CD14-positive monocyte (primary cell): Measurements from ENCODE around the gene FAF1. TPM values are rescaled to one million over a fixed set of nuclear protein-coding genes. Genes with fewer than 3 reads are reported as not detected.

Experiments
- DNase-seq, 3 donors: peaks; one replicate each; pipeline ENCODE4 v3.0.0-alpha.2; 2011 to 2022
- H2AFZ ChIP-seq: 2 replicates; pipeline ENCODE4 v1.6.0; 2012; ENCODE audit warnings: mild to moderate bottlenecking, low read depth, low read length, inconsistent platforms; ENCODE audit not compliant: insufficient read depth, poor library complexity, severe bottlenecking
- H3K27ac ChIP-seq, 2 donors: 1 replicate in 1 of 2; 2 replicates in 1 of 2; pipeline ENCODE4 v1.5.1; 2012 to 2013; ENCODE audit warnings: low read length in 2 of 2, control low read depth in 1 of 2, inconsistent platforms in 1 of 2, low read depth in 1 of 2, mild to moderate bottlenecking in 1 of 2
- H3K27me3 ChIP-seq, 2 donors: one replicate each; pipeline versions ENCODE4 v1.6.0 to v1.6.1; 2011 to 2013; ENCODE audit warnings: low read length in 2 of 2; ENCODE audit not compliant: control insufficient read depth in 2 of 2, insufficient read depth in 2 of 2
- H3K36me3 ChIP-seq, 2 donors: replicated peaks in 1 of 2; 1 replicate in 1 of 2; 2 replicates in 1 of 2; pipeline versions ENCODE4 v1.5.1 to v1.6.1; 2012 to 2013; ENCODE audit warnings: low read length in 2 of 2, control low read depth in 1 of 2, inconsistent platforms in 1 of 2, mild to moderate bottlenecking in 1 of 2; ENCODE audit not compliant: insufficient read depth in 2 of 2, control insufficient read depth in 1 of 2
- H3K4me1 ChIP-seq, 2 donors: 1 replicate in 1 of 2; 2 replicates in 1 of 2; pipeline versions ENCODE4 v1.5.1 to v1.6.1; 2012 to 2013; ENCODE audit warnings: low read length in 2 of 2, control low read depth in 1 of 2, inconsistent platforms in 1 of 2, mild to moderate bottlenecking in 1 of 2, moderate library complexity in 1 of 2; ENCODE audit not compliant: insufficient read depth in 2 of 2, control insufficient read depth in 1 of 2
- H3K4me2 ChIP-seq: replicated peaks from 2 replicates; pipeline ENCODE3; 2012; ENCODE audit warnings: low read length, moderate library complexity, mild to moderate bottlenecking; ENCODE audit not compliant: poor library complexity, severe bottlenecking; ENCODE audit errors: extremely low read depth
- H3K4me3 ChIP-seq, 3 experiments: fragments of 200-600 bp in 1 of 3; sonication (generic) in 1 of 3; replicated peaks in 1 of 3; 1 replicate in 2 of 3; 2 replicates in 1 of 3; pipeline ENCODE4 v1.5.1; 2011 to 2013; ENCODE audit warnings: low read length in 3 of 3, mild to moderate bottlenecking in 3 of 3, control low read depth in 2 of 3, low read depth in 2 of 3, inconsistent platforms in 1 of 3, moderate library complexity in 1 of 3
- H3K79me2 ChIP-seq: 2 replicates; pipeline ENCODE4 v1.6.0; 2012; ENCODE audit warnings: mild to moderate bottlenecking, control low read depth, inconsistent platforms, low read length, moderate library complexity; ENCODE audit not compliant: insufficient read depth
- H3K9ac ChIP-seq: 2 replicates; pipeline ENCODE4 v1.6.0; 2017; ENCODE audit warnings: low read length, mild to moderate bottlenecking; ENCODE audit not compliant: insufficient read depth, poor library complexity, severe bottlenecking
- H3K9me3 ChIP-seq, 2 donors: replicated peaks in 1 of 2; 1 replicate in 1 of 2; 2 replicates in 1 of 2; pipeline versions ENCODE4 v1.5.1 to v1.6.1; 2012 to 2013; ENCODE audit warnings: low read length in 2 of 2, control low read depth in 1 of 2; ENCODE audit not compliant: control insufficient read depth in 1 of 2, insufficient read depth in 1 of 2
- H4K20me1 ChIP-seq: 2 replicates; pipeline ENCODE4 v1.6.0; 2012; ENCODE audit warnings: mild to moderate bottlenecking, low read length, control low read depth, moderate library complexity; ENCODE audit not compliant: insufficient read depth
- H3K27ac Mint-ChIP-seq, 7 donors: one replicate each; pipeline ENCODE4 v1.8.0; 2020; ENCODE audit warnings: mild to moderate bottlenecking in 7 of 7, mixed read lengths in 7 of 7, moderate library complexity in 6 of 7, inconsistent platforms in 2 of 7
- H3K27me3 Mint-ChIP-seq, 3 donors: one replicate each; pipeline ENCODE4 v1.8.0; 2021 to 2022; ENCODE audit warnings: low read depth in 3 of 3, mild to moderate bottlenecking in 3 of 3, mixed read lengths in 3 of 3, moderate library complexity in 3 of 3, inconsistent platforms in 1 of 3
- H3K36me3 Mint-ChIP-seq, 2 donors: one replicate each; pipeline ENCODE4 v1.8.0; 2020; ENCODE audit warnings: mixed read lengths in 2 of 2, inconsistent platforms in 1 of 2, mild to moderate bottlenecking in 1 of 2
- H3K4me1 Mint-ChIP-seq: one replicate; pipeline ENCODE4 v1.8.0; 2020; ENCODE audit warnings: mild to moderate bottlenecking, mixed read lengths
- H3K4me3 Mint-ChIP-seq, 2 donors: one replicate each; pipeline ENCODE4 v1.8.0; 2020; ENCODE audit warnings: mild to moderate bottlenecking in 2 of 2, mixed read lengths in 2 of 2, moderate library complexity in 1 of 2
- H3K9me3 Mint-ChIP-seq, 7 donors: one replicate each; pipeline ENCODE4 v1.8.0; 2020 to 2022; ENCODE audit warnings: mixed read lengths in 7 of 7, mild to moderate bottlenecking in 6 of 7, moderate library complexity in 6 of 7, inconsistent platforms in 2 of 7
- CTCF ChIP-seq: fragments of 200-600 bp; IDR thresholded peaks from one replicate; pipeline ENCODE4 v1.8.0; 2022; ENCODE audit warnings: antibody characterized with exemption, mild to moderate bottlenecking
- WGBS: methylation state at CpG from one replicate; pipeline ENCODE4 v1.1.5; 2013; ENCODE audit warnings: missing lambda C conversion rate; ENCODE audit not compliant: insufficient coverage; 5-methylcytosine and 5-hydroxymethylcytosine counted together
- intact Hi-C, 2 donors: fragments of 100-400 bp; cut with micrococcal nuclease; formaldehyde crosslinking; loops; one replicate each; pipeline versions ENCODE4 v1.15.0 to v1.15.1; 2023
- polyA plus RNA-seq, 3 donors: library from polyadenylated mRNA; depleted of rRNA in 1 of 3; unstranded in 2 of 3; stranded (reverse) in 1 of 3; fragments of 300-500 nt in 2 of 3; fragments of >200 nt in 1 of 3; fragmentation: Illumina TruSeq in 2 of 3; gene quantifications; 1 replicate in 2 of 3; 2 replicates in 1 of 3; pipeline ENCODE4 v1.2.3, GENCODE V29; 2012 to 2021

FAF1 gene
- polyA plus RNA-seq, 3 donors, result 11.4 to 29.6 (median 16.9) TPM

GRCh38 chr1:50523548-50523947 lies 436.5 kb downstream of the FAF1 start:
- H3K9ac ChIP-seq, result no peak overlapping the region
- peaks cover 0 to 10% of the 10 kb centered on the region in 2 donors for H3K9me3 ChIP-seq
- H3K27ac Mint-ChIP-seq, result no peak overlapping the region
- DNase-seq, result no peak
- H3K27ac ChIP-seq, result no peak overlapping the region
- H3K36me3 Mint-ChIP-seq, result peaks cover 36 to 50% of the 10 kb centered on the region in 2 donors
- H3K27me3 Mint-ChIP-seq, result no peaks in the 10 kb centered on the region
- H3K4me3 ChIP-seq, result no peak overlapping the region
- no peaks in the 10 kb centered on the region for H3K4me1 ChIP-seq
- H3K36me3 ChIP-seq, result peaks cover 0 to 38% of the 10 kb centered on the region in 2 donors
- no peaks in the 10 kb centered on the region for H3K79me2 ChIP-seq
- intact Hi-C loops, result no loop called here
- no peak overlapping the region for H3K4me2 ChIP-seq
- H3K4me1 Mint-ChIP-seq, result peaks cover 3% of the 10 kb centered on the region
- H3K9me3 Mint-ChIP-seq, result peaks cover 3 to 15% (median 9%) of the 10 kb centered on the region in 7 donors
- H3K4me3 Mint-ChIP-seq, result no peak overlapping the region
- no peaks in the 10 kb centered on the region for H4K20me1 ChIP-seq
- TF ChIP-seq CTCF, result no peak
- WGBS, result no CpG with 5 or more reads among the region's 3 CpGs
- H3K27me3 ChIP-seq, result no peaks in the 10 kb centered on the region
- H2AFZ ChIP-seq, result no peak overlapping the region

GRCh38 chr1:50522691-50523342 lies 437.2 kb downstream of the FAF1 start:
- no peak overlapping the region for H3K4me3 ChIP-seq
- Mint-ChIP-seq H3K27ac (no peak overlapping the region), H3K4me3 (no peak overlapping the region), H3K36me3 (peaks cover 33 to 48% of the 10 kb centered on the region in 2 donors), H3K4me1 (peaks cover 5% of the 10 kb centered on the region), H3K9me3 (peaks cover 3 to 16% (median 11%) of the 10 kb centered on the region in 7 donors), H3K27me3 (no peaks in the 10 kb centered on the region)
- H3K36me3 ChIP-seq, result peaks cover 0 to 33% of the 10 kb centered on the region in 2 donors
- no peak for TF ChIP-seq CTCF
- no peaks in the 10 kb centered on the region for H3K79me2 ChIP-seq
- no peak overlapping the region for H3K9ac ChIP-seq
- WGBS, result no CpG with 5 or more reads among the region's 1 CpG
- H2AFZ ChIP-seq, result no peak overlapping the region
- intact Hi-C loops, result no loop called here
- DNase-seq, result no peak
- no peaks in the 10 kb centered on the region for H3K4me1 ChIP-seq
- H3K27me3 ChIP-seq, result no peaks in the 10 kb centered on the region
- no peak overlapping the region for H3K27ac ChIP-seq
- peaks cover 0 to 10% of the 10 kb centered on the region in 2 donors for H3K9me3 ChIP-seq
- no peaks in the 10 kb centered on the region for H4K20me1 ChIP-seq
- H3K4me2 ChIP-seq, result no peak overlapping the region
